Osteoblast (primary cell): ENCODE measurements around the gene GLB1L3. TPM values are rescaled to one million over a fixed set of nuclear protein-coding genes. Genes with fewer than 3 reads are reported as not detected.

Experiments
- DNase-seq: peaks from one replicate; pipeline ENCODE4 v3.0.0; 2011; ENCODE audit warnings: low spot score, mixed read lengths; ENCODE audit not compliant: insufficient read length; ENCODE audit errors: missing footprints
- H2AFZ ChIP-seq: 2 replicates; pipeline ENCODE4 v1.6.0; 2011; ENCODE audit warnings: mild to moderate bottlenecking, low read length
- H3K27ac ChIP-seq: 2 replicates; pipeline ENCODE4 v1.5.1; 2011; ENCODE audit warnings: mild to moderate bottlenecking, low read depth, low read length, moderate library complexity
- H3K27me3 ChIP-seq: 2 replicates; pipeline ENCODE4 v1.6.0; 2012; ENCODE audit warnings: mild to moderate bottlenecking, control low read depth, inconsistent platforms, low read length, moderate library complexity; ENCODE audit not compliant: insufficient read depth
- H3K36me3 ChIP-seq: 2 replicates; pipeline ENCODE4 v1.5.1; 2011; ENCODE audit warnings: mild to moderate bottlenecking, low read length, control low read depth, moderate library complexity; ENCODE audit not compliant: insufficient read depth
- H3K4me1 ChIP-seq: 2 replicates; pipeline ENCODE4 v1.5.1; 2011; ENCODE audit warnings: mild to moderate bottlenecking, low read length, control low read depth, moderate library complexity; ENCODE audit not compliant: insufficient read depth
- H3K4me2 ChIP-seq: 2 replicates; pipeline ENCODE4 v1.6.0; 2011; ENCODE audit warnings: mild to moderate bottlenecking, low read length; ENCODE audit not compliant: insufficient read depth
- H3K4me3 ChIP-seq: fragments of 200-600 bp; sonication (generic); 3 replicates; pipeline ENCODE4 v1.5.1; 2012; ENCODE audit warnings: mild to moderate bottlenecking, low read length, inconsistent platforms; ENCODE audit not compliant: insufficient read depth
- H3K79me2 ChIP-seq: 2 replicates; pipeline ENCODE4 v1.6.0; 2012; ENCODE audit warnings: mild to moderate bottlenecking, low read length, control low read depth, inconsistent platforms; ENCODE audit not compliant: insufficient read depth
- H3K9me3 ChIP-seq: 2 replicates; pipeline ENCODE4 v1.5.1; 2011; ENCODE audit warnings: low read depth, low read length, control low read depth
- H4K20me1 ChIP-seq: 2 replicates; pipeline ENCODE4 v1.6.0; 2012; ENCODE audit warnings: mild to moderate bottlenecking, low read length, control low read depth; ENCODE audit not compliant: insufficient read depth
- CTCF ChIP-seq: IDR thresholded peaks from 2 replicates; pipeline ENCODE4 v1.5.1; 2011; ENCODE audit warnings: mild to moderate bottlenecking, low read depth, low read length, moderate library complexity; ENCODE audit errors: extremely low read depth
- total RNA-seq: library from RNA; depleted of rRNA; stranded (reverse); fragments of >200 nt; gene quantifications from 2 replicates; pipeline ENCODE4 v1.2.3, GENCODE V29; 2012

Gene GLB1L3
- total RNA-seq, 1 donor = not detected

GRCh38 chr11:134337051-134337450 lies 60.9 kb downstream of the GLB1L3 start:
- Histone ChIP-seq H3K27me3 (peaks cover 16% of the 10 kb centered on the region), H3K4me1 (no peaks in the 10 kb centered on the region), H3K9me3 (no peaks in the 10 kb centered on the region), H3K36me3 (no peaks in the 10 kb centered on the region), H4K20me1 (no peaks in the 10 kb centered on the region), H3K4me2 (no peak overlapping the region), H3K79me2 (no peaks in the 10 kb centered on the region), H3K4me3 (no peak overlapping the region), H2AFZ (no peak overlapping the region), H3K27ac (no peak overlapping the region)
- TF ChIP-seq CTCF = no peak
- DNase-seq = no peak

GRCh38 chr11:134338068-134338467 lies 61.9 kb downstream of the GLB1L3 start:
- Histone ChIP-seq H3K9me3 (no peaks in the 10 kb centered on the region), H3K4me1 (no peaks in the 10 kb centered on the region), H2AFZ (no peak overlapping the region), H3K4me2 (no peak overlapping the region), H3K27ac (no peak overlapping the region), H3K4me3 (no peak overlapping the region), H3K36me3 (no peaks in the 10 kb centered on the region), H4K20me1 (no peaks in the 10 kb centered on the region), H3K79me2 (no peaks in the 10 kb centered on the region), H3K27me3 (peaks cover 10% of the 10 kb centered on the region)
- TF ChIP-seq CTCF = no peak
- no peak for DNase-seq

GRCh38 chr11:134338654-134339053 lies 62.5 kb downstream of the GLB1L3 start:
- H3K27ac ChIP-seq = no peak overlapping the region
- no peak for TF ChIP-seq CTCF
- H4K20me1 ChIP-seq = no peaks in the 10 kb centered on the region
- no peaks in the 10 kb centered on the region for H3K36me3 ChIP-seq
- no peaks in the 10 kb centered on the region for H3K9me3 ChIP-seq
- peak; percentile 73 for DNase-seq
- no peak overlapping the region for H3K4me2 ChIP-seq
- no peaks in the 10 kb centered on the region for H3K79me2 ChIP-seq
- no peak overlapping the region for H2AFZ ChIP-seq
- H3K4me3 ChIP-seq = no peak overlapping the region
- H3K27me3 ChIP-seq = peaks cover 6% of the 10 kb centered on the region
- no peaks in the 10 kb centered on the region for H3K4me1 ChIP-seq

- no peaks in the 10 kb centered on the region for H3K4me1 ChIP-seq
- no peaks in the 10 kb centered on the region for H4K20me1 ChIP-seq
- no peak overlapping the region for H3K4me3 ChIP-seq
- no peak for TF ChIP-seq CTCF
- no peak overlapping the region for H3K27ac ChIP-seq
- no peak overlapping the region for H3K4me2 ChIP-seq
- no peaks in the 10 kb centered on the region for H3K27me3 ChIP-seq
- no peak for DNase-seq
- H3K36me3 ChIP-seq = no peaks in the 10 kb centered on the region
- no peak overlapping the region for H2AFZ ChIP-seq
- no peaks in the 10 kb centered on the region for H3K9me3 ChIP-seq
- H3K79me2 ChIP-seq = no peaks in the 10 kb centered on the region
Measured at GRCh38 chr11:134339756-134340155, 63.6 kb downstream of the GLB1L3 start.
